Activated naive CD4-positive, alpha-beta T cell (primary cell): ENCODE measurements around the gene SMPD3.
"Not testable (repeated sequence)": the region's sequence is repeated elsewhere in the genome, so short reads cannot be mapped to it uniquely, and the experiment has no call there.

Source experiments
- DNase-seq, 4 experiments: peaks; one replicate each; lab custom pipeline; 2025; lab: John Stamatoyannopoulos, UW

Gene SMPD3

DNA sequence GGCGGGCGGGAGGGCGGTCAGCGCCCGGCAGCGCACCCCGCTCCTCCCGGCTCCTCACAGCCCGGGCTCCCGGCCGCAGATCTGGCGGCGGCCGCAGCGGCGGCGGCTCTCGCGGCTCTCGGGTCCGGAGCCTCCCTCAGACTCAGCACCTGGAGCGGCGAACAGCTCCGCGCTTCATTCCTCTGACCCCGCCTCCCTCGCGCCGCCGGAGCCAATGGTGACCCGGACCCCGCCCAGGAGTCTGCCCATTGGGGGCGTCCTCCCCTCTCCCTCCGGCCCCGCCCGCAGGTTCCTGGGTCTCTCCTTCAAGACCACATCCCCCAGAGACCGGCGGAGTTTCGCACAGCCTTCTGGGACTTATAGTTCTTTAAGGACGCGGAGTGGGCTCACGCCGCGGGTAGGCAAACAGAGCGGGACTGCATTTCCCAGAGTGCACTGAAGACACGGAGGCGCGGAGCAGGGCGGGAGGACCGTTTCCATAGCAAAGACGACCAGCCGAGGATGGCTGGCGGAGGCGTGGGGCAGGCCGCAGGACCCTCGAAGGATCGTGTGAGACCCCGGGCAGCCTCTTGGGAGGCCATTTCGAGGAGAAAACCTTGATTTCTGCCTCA lies at the start of gene SMPD3:
SMPD3 (minus strand) TSS at position 149 of the 611 bp plus-strand sequence. CDS start 76,327 bp downstream, outside the sequence.
- peak; percentile 83 to 97 (median 92) for DNase-seq

DNA sequence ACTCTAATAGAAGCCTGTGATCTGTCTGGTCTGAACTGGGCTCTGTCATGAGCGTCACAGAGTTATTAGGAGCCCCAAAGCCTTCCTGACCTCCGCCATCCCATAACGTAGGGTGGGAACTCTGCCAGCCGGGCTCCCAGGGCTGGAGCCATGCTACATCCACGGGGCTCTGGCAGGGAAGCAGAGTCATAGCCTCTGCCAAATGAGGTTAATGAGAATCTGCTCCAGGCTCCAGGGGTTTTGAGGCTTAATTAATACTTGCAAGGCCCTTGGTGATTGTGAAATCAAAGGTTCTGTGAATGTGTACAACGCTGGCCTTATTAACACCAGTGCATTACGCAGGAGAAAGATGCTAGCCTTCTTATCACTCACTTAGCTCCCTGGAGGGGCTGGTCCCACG lies 48.4 kb upstream of the SMPD3 start:
- no peak for DNase-seq

DNA sequence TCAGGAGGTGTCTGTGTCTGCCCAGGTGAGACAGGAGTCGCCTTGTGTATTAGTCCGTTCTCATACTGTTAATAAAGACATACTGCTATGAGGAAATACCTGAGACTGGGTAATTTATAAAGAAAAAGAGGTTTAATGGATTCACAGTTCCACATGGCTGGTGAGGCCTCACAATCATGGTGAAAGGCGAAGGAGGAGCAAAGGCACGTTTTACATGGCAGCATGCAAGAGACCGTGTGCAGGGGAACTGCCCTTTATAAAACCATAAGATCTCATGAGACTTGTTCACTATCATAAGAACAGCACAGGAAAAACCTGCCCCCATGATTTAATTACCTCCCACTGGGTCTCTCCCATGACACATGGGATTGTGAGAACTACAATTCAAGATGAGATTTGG lies 46.0 kb upstream of the SMPD3 start:
- DNase-seq, result not testable (repeated sequence)

DNA sequence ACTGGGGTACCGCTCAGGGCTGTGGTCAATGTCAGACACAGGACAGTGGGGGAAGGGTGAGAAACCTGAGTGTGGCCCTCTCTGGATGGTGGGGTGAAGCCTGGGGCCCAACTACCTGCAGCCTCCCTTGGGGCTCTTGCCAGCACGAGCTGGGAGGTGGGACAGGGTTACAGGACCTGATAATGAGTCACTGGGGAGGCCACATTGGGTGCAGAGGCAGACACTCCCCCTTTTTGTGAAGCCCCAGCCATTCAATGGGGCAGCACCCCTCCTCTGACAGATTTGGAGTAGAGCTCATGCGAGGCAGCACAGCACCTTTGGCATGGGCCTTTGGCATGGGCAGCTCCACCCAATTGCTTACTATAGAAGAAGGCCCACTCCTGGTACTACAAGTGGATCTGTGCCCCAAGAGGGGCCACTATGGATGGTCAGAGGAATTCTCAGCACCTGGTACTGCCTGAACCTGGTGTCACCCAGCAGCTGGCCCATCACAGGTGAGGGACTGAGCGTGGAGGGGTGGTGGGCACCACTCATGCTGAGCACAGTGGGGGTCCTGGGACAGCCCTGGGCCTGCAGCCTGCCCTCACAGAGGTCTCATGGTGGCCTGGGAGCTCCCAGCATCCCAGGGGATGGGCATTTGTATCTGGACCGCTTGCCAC lies 45.2 kb upstream of the SMPD3 start:
- no peak for DNase-seq

DNA sequence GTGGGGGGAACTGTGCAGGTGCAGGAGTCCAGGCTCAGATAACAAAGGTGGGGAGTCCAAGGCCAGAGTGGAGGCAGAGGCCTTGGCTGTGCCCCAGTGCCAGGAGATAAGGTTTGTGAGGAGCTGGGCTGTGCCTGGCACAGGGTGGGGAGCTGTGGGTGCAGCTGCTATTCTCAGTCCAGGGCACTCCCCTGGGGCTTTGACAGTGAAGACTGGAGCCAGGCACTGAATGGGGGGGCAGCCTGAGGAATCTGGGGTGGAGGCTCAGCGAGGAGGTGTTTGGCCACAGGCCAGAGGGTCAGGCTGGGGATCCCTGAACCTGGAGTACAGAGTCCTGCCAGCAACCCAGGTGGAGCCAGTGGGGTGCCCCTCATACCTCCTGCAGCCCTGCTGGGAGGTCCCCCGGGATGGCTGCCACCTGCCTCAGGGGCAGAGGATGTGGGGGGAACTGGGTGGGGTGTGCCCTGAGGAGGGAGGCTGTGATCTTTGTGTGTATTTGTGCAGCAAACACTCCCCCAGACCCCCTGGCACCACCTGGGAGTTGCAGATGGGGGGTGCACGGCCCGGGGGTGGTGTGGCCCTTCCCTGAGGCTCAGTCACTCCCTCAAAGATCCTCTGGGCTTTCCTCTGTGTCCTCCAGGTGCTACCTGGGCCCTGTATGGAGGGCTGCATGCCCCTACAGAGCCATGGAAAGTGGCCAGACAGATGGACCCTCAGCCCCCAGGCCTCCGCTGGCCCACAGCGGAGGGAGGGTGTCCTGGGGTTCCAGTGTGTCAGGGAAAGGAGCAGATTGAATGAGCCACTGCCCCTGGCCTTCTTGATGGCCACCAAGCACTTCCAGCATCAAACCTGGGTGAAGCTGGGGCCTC lies 44.5 kb upstream of the SMPD3 start:
- DNase-seq, result no peak

DNA sequence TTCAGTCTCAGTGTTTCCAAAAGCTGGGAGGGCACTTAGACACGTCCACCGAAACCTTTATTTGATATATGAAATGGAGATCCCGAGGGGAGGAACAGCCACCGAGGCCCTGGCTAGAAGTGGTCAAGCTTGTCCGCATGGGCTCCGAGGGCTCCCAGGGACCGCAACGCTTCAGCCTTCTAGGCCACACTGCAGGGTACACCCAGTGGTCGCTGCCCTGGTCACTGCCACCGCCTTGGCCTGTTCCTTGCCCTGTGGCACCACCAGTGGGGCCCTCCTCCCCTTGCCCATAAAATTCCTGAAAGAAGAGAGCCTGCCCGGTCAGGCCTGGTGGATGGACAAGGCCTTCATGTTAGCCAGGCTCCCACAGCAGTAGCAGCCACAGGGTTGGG lies 43.8 kb upstream of the SMPD3 start:
- DNase-seq, result no peak

DNA sequence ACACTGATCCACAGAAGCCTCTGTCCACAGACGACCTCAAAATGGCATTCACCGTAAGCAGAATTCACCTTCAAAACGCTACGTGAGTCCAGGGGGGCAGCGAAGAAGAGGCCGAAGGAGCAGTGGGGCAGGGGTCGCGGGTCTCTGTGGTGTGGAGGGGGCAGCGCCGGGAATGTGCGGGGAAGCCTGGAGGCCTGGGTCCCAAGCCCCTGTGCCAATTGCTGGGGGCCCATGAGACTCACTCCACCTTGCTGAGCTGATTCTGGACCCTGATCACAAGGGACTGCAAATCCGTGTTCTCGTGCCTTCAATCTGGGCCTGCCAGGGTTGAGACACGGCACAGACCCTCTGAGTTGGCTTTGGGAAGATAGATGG lies 43.3 kb upstream of the SMPD3 start:
- no peak for DNase-seq

DNA sequence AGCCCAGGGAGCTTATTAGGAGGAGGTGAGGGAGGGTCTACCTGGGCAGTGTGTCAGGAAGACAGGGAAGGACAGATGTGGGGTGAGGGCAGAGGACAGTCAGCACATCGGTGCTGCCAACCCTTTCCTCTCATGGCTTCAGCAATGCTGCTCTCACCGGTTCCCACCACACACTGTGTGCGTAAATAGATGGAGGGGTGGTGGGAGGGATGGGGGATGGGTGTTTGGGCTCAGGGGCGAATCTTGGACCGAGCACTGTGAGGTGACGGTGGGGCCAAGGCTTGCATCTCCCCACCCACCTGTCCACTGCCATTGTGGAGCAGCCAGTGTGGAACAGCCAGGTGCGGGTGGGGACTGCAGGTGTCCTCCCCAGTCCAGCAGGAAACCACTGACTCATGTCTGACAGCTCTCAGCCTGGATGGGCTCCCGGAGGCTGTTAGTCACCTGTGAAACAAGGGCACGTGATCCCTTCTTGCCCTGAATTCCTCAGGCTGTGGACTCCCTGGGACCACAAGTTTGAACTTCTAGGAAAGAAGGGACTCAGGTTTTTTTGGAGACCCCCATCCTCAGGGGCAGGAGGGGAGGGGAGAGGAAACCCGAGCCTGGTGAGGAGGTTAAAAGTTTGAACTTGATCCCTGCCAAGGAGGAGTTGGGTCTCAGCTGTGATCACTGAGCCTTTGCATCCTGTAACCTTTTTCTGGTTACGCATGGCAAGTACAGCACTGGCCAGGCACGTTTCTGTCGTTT lies 42.7 kb upstream of the SMPD3 start:
- DNase-seq, result no peak

DNA sequence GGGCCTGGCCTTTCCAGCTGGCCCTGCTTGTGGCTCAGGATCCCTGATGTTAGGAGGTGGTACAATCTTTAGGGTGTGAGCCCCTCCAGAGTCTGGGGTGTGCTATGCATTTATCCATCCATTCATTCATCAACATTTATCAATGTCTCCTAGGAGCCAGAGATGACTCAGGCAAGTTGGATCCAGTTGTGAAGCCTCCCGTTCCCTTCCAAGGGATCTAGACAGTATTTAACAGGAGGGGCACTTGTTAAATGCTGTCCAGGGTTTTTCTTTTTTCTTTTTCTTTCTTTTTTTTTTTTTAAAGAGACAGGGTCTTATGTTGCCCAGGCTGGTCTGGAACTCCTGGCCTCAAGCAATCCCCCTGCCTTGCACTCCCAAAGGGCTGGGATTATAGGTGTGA lies 42.0 kb upstream of the SMPD3 start:
- DNase-seq, result no peak

DNA sequence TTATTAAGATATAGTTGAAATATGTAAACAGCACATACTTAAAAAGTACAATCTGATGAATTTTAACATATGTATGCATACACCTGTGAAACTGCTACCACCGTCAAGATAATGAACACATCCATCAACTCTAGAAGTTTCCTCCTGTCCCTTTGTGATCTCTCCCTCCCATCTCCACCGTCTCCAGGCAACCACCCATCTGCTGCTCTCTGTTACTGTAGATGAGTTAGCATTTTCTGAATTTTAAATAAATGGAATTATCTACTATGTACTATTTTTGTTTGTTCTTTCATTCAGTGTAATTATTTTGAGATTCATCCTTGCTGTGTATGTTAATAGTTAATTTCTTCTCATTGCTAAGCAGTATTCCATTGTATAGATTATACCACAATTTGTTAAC lies 40.2 kb upstream of the SMPD3 start:
- DNase-seq, result no peak

DNA sequence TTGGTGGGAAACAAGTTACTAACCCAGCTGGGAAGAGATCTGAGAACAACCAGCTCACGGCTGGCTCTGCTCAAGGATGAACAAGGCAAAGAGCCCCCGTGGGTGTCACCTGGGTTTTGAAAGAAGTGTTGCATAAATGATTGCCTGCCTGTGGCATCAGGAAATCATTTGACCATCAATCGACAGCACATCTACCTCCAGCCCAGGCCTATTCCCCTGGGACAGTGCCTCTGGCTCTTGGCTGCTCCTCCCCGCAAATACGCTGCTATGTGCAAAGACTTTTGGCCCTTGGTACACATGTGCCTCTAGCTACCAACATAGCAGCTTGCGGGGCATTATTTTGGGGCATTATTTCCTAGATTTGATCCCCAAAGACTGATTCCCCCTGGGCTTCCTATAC lies 39.4 kb upstream of the SMPD3 start:
- DNase-seq, result no peak

DNA sequence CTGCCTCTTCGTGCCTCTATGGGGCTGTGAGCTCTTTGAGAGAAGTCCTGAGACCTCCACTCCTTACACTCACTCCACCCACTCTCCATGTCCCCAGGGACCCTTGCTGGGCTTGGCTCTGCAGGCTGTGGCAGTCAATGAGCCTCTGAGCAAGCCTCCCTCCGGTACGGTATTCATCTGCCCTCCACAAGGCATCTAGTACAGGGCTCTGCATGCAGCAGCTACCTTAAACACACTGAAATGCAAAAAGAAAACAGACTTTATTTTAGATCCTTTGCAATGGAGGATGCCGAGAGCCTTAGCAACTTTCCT lies 38.9 kb upstream of the SMPD3 start:
- no peak for DNase-seq

DNA sequence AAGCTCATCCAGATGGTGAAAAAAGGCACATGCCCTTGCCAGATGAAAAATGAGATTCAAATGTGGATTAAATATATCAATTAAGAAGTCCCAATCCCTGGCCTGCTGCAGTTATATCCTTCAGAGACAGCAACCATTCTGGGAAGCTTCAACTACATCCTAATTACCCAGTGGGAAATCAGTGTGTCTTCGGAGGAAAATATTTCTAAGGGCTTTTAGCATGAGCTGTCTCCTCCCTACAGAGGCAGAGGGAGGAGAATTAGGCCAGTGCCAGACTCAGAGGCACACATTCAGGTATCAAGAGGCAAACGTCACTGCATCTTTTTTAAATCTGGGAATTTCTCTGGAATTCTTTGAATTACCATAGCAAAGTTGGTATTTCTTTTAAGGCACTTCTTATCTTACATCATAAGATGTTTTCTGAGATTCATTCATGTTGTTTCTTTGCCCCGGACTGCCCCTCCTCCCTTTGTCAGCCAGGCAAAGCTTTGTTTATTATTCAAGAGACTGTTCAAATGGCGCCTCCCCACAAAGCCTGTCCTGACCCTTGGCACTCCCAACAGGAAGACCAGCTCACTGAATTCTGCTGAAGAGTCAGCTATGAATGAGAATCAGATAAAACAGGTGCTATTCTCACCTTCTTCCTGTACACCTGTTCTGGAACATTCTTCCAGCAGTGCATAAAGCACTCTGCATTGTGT lies 38.3 kb upstream of the SMPD3 start:
- DNase-seq, result no peak

DNA sequence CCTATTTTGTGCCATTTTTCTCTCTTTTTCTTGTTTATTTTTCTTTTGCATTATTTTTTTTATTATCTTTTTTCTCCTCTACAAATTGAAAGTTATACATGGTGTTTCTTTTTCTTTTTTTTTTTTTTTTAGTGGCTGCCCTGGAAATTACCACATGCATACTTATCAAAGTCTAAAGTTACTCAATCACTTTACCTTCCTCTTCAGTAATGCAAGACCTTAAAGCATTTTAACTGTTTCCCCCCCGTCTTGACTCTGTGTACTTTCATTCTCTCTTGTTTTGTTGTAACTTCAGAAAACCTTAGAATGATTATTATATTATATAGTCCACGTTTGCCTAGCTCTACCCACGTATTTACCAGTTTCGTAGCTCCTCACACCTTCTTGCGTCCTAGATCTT lies 33.3 kb upstream of the SMPD3 start:
- DNase-seq, result no peak

DNA sequence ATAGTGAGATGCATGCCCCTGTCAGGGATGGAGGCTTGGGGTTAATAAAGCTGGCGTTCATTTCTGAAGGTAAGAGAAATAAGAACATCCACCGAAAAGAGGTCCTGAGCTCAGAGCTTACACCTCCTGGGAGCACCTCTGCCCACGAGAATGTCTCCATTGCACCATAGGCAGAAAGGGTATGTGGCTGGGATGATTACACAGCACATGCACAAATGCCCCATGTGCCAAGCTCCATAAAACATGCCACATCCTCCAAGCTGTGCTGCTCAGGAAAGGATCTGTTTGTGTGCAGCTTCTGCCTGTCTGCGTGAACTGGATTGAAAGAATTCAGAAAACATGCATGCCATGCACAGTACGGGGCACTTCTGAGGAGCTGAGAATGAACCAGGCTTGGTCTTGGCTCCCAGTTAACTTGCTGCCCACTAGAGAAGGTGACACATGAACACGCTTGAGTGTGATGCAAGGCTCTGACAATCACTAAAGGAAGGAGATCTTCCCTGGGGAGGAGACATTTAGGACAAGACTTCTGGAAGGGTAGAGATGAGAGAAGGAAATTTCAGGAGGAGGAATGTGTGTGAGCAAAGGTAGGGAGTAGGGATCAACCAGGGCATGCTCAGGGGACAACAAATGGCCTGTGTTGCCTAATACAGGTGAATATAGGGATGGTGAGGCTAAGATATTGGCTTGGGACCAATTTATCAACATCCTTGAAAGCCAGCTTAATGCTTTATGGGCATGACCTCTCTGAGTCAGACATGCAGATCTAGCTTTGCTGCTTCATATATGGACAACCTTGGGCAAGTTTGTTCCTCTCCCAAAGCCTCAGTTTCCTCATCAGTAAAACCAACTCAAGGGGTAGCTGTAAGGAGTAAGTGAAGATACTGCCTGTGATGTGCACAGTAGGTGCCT lies 32.0 kb upstream of the SMPD3 start:
- no peak for DNase-seq

DNA sequence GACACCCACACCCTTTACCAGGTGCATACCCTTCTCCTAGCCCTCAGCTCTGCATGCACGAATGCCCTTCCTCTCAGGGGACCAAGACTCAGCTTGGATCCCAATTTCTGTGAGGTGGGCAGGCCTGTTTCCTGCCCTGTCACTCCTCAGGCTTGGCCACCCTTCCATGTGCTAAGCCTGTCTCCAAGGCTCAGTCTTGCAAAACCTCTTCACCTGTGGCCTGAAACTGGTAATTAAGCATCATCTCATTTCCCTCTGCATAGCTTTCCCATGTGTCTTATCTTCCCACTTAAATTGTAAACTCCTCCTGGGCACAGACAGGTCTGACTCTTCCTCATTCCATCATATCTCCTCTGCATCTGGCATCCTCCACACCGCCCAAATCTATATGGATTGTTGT lies 31.0 kb upstream of the SMPD3 start:
- DNase-seq, result no peak

DNA sequence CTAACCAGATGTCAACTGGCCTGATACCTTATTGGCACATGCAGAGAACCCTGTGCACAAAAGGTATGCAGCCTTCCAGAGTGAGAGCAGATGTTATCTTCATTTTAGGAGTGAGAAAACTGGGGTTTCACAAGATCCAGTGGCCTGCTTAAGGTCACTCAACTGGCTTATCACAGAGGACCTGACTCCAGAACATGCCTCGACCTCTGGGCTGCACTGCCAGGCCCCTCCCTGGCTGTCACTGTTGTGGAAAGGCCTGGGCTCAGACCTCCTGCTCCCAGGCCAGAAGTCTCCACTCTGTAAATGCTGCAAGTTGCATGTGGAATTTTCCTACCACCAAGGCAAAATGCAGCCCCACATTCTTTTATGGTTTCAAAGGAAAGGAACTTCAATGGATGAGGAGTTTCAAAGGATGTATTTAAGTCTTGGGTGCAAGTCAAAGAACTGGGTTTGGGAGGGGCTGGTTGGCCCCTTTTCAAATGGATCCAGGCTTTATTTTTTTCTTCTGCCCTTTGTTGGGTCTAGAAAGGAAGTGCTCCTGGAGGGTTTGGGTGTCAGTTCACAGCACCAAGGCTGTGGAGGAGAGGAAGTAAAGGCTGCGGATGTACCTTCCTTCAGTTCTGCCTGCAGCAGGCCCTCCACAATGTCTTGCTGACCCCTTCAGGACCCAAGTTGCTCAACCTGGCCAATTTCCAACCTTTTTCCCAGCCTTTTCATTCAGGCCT lies 30.4 kb upstream of the SMPD3 start:
- no peak for DNase-seq

DNA sequence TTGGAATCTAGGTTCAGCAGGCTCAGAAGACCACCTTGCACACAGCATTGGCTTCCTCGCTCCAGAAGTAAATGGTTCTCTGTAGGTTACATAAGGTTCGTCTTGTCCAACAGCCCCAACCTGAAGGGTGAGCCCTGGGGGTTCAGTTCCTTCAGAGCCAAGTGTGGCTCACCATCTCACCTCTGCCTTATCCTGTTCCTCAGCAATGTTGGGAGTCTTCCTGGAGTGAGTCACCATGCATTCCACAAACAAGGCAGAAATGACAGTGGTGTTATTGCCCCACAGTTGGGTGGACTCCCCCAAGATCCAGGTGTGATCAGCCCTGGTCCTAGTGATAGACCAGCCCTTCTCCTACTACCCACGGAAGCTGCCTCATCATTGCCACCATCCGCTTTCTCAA lies 26.8 kb upstream of the SMPD3 start:
- no peak for DNase-seq

DNA sequence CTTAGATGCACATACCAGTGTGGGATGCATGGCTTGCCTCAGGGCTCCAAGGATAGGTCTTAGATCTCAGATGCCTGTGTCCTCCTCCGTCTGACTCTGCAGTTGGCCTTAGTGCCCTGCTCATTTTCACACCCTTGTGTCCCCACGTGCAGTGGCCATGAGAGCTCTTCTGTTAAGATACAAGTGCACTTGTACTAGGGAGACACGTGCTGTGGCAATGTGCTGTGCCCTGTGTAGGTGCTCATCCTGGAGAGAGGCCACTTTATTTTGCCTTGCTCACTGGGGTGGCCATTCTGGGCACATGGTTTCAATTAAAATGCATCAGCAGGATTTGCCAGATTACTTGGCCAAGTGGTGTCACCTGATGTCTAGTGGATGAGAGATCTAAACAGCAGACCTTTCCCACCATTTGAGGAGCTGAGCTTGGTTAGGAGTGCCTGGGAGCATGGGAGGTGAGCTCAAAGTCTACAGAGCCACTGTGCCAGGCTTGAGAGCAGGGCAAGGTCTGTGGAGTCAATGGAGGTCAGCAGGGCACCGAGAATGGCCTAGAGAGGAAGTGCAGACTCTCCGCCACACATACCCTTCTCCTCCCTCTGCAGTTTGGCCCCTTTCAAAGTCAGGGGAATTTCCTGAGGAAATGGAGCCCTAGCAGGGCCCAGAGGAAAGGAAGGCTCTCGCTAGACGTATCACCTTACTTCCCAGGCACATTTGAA lies 25.2 kb upstream of the SMPD3 start:
- DNase-seq, result no peak

DNA sequence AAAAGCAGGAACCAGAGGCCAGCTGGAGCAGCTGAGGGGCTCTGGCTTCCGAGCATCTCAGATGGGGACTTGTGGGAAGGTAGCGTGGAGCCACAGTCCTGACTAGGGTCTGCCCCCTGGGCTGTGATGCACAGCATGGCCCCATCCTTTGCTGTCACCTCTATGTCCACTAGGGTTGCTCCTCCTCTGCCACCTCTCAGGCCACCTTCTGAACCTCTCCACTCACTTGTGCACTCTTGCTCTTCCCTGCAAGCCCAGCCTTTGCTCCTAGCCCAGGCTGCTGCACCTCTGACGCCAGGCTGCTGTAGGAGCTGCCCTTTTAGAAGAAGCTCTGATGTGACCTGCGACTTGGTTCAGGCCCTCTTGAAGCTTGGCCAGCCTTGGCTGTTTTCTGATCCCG lies 24.3 kb upstream of the SMPD3 start:
- no peak for DNase-seq
